ENCODE measurements around the gene JAKMIP1.

GRCh38 chr4:6161921-6162464 is 38.4 kb downstream of the JAKMIP1 start:
- TF ChIP-seq ZNF384 (IDR thresholded peaks at IDR 0.05) (no peak), L3MBTL2 (conservative IDR thresholded peaks at IDR 0.05) (no peak), ELF4 (IDR thresholded peaks at IDR 0.05) (no peak), TARDBP (IDR thresholded peaks at IDR 0.05) (no peak)
